ELF-1 (cell line): ENCODE data around the gene ZNF507.
"Not testable (repeated sequence)": the region's sequence is repeated elsewhere in the genome, so short reads cannot be mapped to it uniquely, and the experiment has no call there.

Experiments
- DNase-seq: peaks from one replicate; pipeline ENCODE4 v3.0.0-alpha.2; 2016; ENCODE audit warnings: low read depth, low spot score

ZNF507 gene

GRCh38 chr19:32368787-32369186 lies 23.4 kb downstream of the ZNF507 start:
- no peak for DNase-seq

GRCh38 chr19:32372726-32373517 lies 27.5 kb downstream of the ZNF507 start:
- DNase-seq = no peak

DNA sequence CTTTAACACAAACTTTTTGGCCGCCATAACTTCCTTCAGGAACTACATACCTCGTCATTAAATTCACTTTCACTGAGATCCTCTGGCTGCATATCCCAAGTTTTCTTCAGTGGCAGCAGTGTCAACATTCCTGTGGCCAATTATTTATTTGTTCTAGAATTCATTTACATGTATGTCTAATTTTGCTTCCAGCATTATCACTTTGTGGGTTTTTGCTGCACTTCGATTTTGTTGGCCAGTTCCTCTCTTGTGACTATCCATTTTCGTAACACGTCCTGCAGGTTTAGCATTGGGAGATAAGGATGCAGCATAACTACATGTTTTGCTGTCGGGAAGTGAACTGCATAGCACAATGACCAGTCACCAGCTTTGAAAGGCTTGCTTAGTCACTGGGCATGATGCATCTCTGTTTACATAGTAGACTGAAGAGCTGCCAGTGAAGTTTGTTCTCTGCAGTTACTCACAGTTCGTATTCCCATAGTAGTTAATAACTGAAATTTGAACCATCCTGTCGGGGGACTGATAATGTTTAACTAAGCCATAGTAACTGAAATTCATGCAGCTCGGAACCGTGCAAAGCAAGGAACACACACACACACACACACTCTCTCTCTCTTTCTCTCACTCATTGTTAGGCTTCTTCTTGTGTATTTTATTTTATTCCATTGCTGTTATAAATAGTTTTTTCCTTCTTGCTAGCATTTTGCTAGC lies 28.3 kb downstream of the ZNF507 start:
- peak; percentile 62 for DNase-seq

DNA sequence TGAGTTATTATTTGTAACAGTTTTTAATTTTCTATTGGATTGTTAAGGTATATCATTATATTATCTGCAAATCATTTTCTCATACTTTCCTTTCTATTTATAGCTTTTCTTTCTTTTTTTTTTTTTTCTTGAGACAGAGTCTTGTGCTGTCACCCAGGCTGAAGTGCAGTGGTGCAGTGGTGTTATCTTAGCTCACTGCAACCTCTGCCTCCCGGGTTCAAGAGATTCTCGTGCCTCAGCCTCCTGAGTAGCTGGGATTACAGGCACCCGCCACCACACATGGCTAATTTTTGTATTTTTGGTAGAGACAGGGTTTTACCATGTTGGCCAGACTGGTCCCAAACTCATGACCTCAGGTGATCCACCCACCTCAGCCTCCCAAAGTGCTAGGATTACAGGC lies 29.0 kb downstream of the ZNF507 start:
- DNase-seq = not testable (repeated sequence)

DNA sequence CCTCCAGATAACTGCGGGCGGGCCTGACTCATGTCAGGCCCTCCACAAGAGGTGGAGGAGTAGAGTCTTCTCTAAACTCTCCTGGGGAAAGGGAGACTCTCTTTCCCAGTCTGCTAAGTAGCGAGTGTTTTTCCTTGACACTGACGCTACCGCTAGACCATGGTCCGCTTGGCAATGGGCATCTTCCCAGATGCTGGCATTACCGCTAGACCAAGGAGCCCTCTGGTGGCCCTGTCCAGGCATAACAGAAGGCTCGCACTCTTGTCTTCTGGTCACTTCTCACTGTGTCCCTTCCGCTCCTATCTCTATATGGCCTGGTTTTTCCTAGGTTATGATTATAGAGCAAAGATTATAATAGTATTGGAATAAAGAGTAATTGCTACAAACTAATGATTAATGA lies 31.7 kb downstream of the ZNF507 start:
- peak; percentile 16 for DNase-seq

GRCh38 chr19:32380269-32380668 lies 34.9 kb downstream of the ZNF507 start:
- no peak for DNase-seq

DNA sequence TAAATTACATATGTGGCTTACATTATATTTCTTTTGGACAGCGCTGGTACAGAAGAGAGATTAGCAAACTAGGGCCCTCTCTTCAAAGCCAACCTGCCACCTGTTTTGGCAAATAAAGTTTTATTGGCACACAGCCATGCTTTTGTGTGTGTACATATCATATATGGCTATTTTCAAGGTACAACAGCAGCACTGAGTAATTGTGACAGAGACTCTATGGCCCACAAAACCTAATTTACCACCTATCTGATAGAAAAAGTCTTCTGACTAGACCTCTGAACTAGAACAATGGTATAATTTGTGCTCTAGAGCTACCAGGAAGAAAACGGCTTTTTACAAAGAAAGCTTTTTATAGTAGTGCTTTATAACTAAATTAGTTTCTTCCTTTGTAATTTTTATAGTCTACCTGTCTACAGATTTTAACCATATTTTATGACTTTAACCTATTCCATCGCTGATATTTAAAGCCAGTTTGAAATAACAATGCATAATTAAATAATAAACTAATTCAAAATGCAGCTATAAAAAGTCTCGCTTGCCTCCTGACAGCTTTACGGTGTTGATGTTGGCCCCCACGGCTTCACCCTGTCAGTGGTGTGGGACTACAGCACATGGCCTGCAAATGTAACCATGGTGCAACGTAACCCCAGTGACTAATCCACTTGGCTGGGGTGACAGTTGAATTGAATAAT lies 42.4 kb downstream of the ZNF507 start:
- DNase-seq = no peak

DNA sequence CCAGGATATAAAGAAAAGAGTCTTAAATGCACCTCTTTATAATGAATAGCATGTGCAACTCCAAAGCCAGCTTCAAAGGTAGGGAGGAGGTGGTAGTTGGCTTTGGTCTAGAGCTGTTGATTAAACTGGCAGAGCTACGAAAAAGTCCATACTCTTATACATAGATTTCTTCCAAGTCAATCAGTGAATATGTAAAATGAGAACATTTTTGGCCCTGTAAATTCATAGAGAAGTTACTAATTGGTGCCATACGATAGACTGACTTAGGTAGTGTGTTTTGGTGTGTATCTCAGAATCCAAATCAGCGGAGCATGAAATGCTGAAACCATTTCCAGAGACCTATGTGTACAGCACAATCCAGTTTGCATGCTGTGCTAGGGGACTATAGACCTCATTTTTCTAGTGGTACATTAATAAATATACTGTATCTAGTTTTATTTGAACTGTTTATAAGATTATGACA lies 43.0 kb downstream of the ZNF507 start:
- no peak for DNase-seq

- no peak for DNase-seq
Measured at GRCh38 chr19:32392901-32393300, 47.5 kb downstream of the ZNF507 start.

GRCh38 chr19:32396046-32396652 lies 50.7 kb downstream of the ZNF507 start:
- no peak for DNase-seq

- no peak for DNase-seq
Measured at GRCh38 chr19:32397671-32398101, 52.3 kb downstream of the ZNF507 start.

GRCh38 chr19:32401992-32402391 lies 56.6 kb downstream of the ZNF507 start:
- no peak for DNase-seq

DNA sequence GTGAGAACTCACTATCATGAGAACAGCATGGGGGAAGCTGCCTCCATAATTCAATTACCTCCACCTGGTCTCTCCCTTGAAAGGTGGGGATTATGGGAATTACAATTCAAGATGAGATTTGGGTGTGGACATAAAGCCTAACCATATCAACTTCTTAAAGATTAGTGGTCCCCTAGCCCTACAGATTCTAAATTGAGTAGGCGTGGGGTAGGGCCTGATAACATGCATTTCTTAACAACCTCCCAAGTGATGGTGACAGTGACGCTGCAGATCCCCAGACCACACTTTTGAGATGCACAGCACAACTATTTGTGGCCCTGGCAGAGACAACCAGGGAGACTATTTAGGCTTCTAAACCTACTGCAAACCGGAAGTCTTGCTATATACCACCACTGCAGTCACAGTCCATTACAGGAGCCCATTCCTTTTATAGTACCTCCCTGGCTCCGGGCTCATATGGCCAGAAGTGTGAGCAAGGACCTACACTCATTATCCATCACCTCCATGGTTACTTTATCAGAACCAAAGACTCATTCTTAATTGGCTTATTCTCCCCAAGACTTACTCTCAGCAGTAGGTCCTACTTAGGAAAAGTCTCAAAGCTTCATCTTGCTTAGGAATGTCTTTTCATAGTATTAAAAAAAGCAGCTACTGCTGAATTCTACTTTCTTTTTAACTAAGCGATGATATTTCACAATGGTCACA lies 58.0 kb downstream of the ZNF507 start:
- DNase-seq = no peak

DNA sequence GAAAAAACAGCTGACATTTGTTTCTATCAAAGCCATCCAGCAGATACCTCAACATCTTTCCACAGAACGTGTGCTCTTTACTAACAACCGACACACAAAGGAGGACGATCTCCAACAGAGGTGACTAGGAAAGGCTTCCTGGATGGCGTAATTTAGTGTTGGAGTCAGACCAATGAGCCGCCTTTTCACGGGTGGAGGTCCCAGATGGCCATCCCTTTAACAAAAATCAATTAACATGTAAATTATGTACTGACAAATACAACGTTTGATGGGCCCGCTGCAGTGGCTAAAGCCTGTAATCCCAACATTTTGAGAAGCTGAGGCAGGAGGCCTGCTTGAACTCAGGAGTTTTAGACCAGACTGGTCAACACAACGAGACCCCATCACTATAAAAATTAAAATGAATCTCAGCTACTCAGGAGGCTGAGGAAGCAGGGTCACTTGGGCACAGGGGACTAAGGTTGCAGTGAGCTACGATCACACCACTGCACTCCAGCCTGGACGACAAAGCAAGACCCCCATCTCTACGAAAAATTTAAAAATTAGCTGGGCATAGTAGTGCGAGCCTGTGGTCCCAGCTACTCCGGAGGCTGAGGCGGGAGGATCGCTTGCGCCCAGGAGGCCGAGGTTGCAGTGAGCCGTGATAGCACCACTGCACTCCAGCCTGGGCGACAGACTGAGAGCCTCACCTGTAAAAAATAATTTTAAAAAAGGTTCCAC lies 59.0 kb downstream of the ZNF507 start:
- peak; percentile 40 for DNase-seq

GRCh38 chr19:32404933-32405430 lies 59.6 kb downstream of the ZNF507 start:
- DNase-seq = no peak

DNA sequence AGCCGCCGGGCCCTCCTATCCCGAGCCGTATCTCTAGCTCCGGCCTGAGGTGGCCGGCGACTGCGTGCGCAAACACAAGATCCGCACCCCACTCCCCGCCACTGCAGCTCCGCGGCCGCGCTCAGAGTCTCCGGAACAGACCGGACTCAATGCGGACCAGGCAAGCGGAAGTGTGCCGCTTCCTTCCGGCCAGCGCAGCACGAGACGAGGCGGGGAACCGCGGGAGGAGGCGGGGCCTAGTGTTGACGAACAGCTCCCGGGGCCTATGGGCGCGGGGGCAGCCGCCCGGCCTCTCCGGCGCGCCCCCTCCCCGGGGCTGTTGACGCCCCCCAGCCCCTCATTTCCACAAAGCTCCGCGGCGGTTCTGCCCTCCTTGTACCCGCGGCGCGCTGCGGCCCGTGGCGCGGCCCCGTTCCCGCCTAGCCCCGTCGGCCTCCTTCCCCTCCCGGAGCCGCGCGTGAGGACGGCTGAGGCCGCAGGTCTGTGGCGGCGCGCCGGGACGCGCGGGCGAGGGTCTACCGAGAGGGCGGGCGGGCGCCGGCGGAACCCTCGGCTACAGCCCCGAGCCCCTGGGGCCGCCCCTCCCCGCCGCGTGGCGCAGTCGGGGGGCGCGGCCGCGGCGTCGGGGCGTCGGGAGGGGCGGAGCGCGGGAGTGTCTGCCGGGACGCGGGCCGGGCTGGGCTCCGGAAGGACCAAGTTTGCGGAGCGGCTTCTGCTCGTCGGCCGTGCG lies 60.2 kb downstream of the ZNF507 start, which contains the start of gene DPY19L3:
Gene DPY19L3, plus strand, starts transcription at position 340 of the 730 bp plus-strand sequence. CDS start 2,484 bp downstream, outside the sequence.
- peak; percentile 97 for DNase-seq

GRCh38 chr19:32406161-32407003 lies 61.0 kb downstream of the ZNF507 start:
- peak; percentile 68 for DNase-seq
